GM23338 (cell line): Measurements from ENCODE around the gene CPO. TPM values are rescaled to one million over a fixed set of nuclear protein-coding genes. Genes with fewer than 3 reads are reported as not detected.

Experiments
- ATAC-seq: fragments of 200-7000 bp; cut with Tn5 transposase; 3 replicates; pipeline ENCODE4 v1.9.1; 2020
- DNase-seq: peaks from one replicate; pipeline ENCODE4 v3.0.0-alpha.2; 2015; ENCODE audit warnings: low spot score
- H2AFZ ChIP-seq: fragments of 200-600 bp; sonication (generic); 2 replicates; pipeline ENCODE4 v1.8.0; 2016; ENCODE audit warnings: antibody characterized with exemption, mild to moderate bottlenecking, moderate library complexity
- H3F3A ChIP-seq: fragments of 200-600 bp; sonication (generic); replicated peaks from 2 replicates; pipeline ENCODE4 v1.8.0; 2017; ENCODE audit warnings: antibody characterized with exemption, mixed run types, low read depth
- H3K27ac ChIP-seq: fragments of 200-600 bp; sonication (generic); 2 replicates; pipeline ENCODE4 v1.6.1; 2016; ENCODE audit warnings: low read depth
- H3K27me3 ChIP-seq: fragments of 200-600 bp; sonication (generic); 2 replicates; pipeline ENCODE4 v1.8.0; 2016; ENCODE audit warnings: mild to moderate bottlenecking, mixed run types, moderate library complexity; ENCODE audit not compliant: insufficient read depth
- H3K36me3 ChIP-seq: fragments of 200-600 bp; sonication (generic); 2 replicates; pipeline ENCODE4 v1.8.0; 2016; ENCODE audit warnings: mild to moderate bottlenecking; ENCODE audit not compliant: insufficient read depth
- H3K4me1 ChIP-seq: fragments of 200-600 bp; sonication (generic); 2 replicates; pipeline ENCODE4 v1.8.0; 2016; ENCODE audit warnings: mild to moderate bottlenecking, moderate library complexity; ENCODE audit not compliant: insufficient read depth
- H3K4me2 ChIP-seq: fragments of 200-600 bp; sonication (generic); 2 replicates; pipeline ENCODE4 v1.7.1; 2017; ENCODE audit warnings: mixed run types
- H3K4me3 ChIP-seq: fragments of 200-600 bp; sonication (generic); 2 replicates; pipeline ENCODE4 v1.6.1; 2016; ENCODE audit warnings: mixed run types
- H3K79me2 ChIP-seq: fragments of 200-600 bp; sonication (generic); replicated peaks from 2 replicates; pipeline ENCODE4 v1.8.0; 2017; ENCODE audit warnings: mild to moderate bottlenecking; ENCODE audit not compliant: insufficient read depth
- H3K9me2 ChIP-seq: fragments of 200-600 bp; sonication (generic); 2 replicates; pipeline ENCODE4 v1.8.0; 2017; ENCODE audit not compliant: insufficient read depth
- H4K20me1 ChIP-seq: fragments of 200-600 bp; sonication (generic); replicated peaks from 2 replicates; pipeline ENCODE4 v1.8.0; 2017; ENCODE audit warnings: mild to moderate bottlenecking; ENCODE audit not compliant: insufficient read depth
- H3K27ac Mint-ChIP-seq: 2 replicates; pipeline ENCODE4 v1.8.0; 2020; ENCODE audit warnings: inconsistent platforms, mild to moderate bottlenecking, moderate library complexity, mixed read lengths
- H3K27me3 Mint-ChIP-seq: 3 replicates; pipeline ENCODE4 v1.8.0; 2022; ENCODE audit warnings: low read depth, mild to moderate bottlenecking, moderate library complexity, mixed read lengths, inconsistent platforms; ENCODE audit not compliant: insufficient read depth, poor library complexity
- H3K36me3 Mint-ChIP-seq: 3 replicates; pipeline ENCODE4 v1.8.0; 2021; ENCODE audit warnings: low read depth, mild to moderate bottlenecking, inconsistent platforms, moderate library complexity, mixed read lengths
- H3K4me1 Mint-ChIP-seq: 3 replicates; pipeline ENCODE4 v1.8.0; 2020; ENCODE audit warnings: mild to moderate bottlenecking, inconsistent platforms, mixed read lengths
- H3K4me3 Mint-ChIP-seq: 3 replicates; pipeline ENCODE4 v1.8.0; 2021; ENCODE audit warnings: moderate library complexity, mild to moderate bottlenecking, inconsistent platforms, mixed read lengths
- H3K9me3 Mint-ChIP-seq: 3 replicates; pipeline ENCODE4 v1.8.0; 2020; ENCODE audit warnings: moderate library complexity, mild to moderate bottlenecking, inconsistent platforms, mixed read lengths
- CREB1 ChIP-seq: fragments of 250-450 bp; sonication (Bioruptor Pico); IDR thresholded peaks from 2 replicates; pipeline ENCODE4 v1.5.0; 2020; ENCODE audit warnings: low read depth, mild to moderate bottlenecking, moderate library complexity
- CTCF ChIP-seq, 2 experiments: fragments of 200-600 bp in 1 of 2; sonication (generic) in 1 of 2; conservative IDR thresholded peaks; 2 replicates each; pipeline versions ENCODE4 v1.5.1 to v1.6.1; 2016 to 2017; ENCODE audit warnings: antibody characterized with exemption in 2 of 2, low read depth in 2 of 2, mild to moderate bottlenecking in 2 of 2, moderate library complexity in 1 of 2
- ETS1 ChIP-seq: IDR thresholded peaks from 2 replicates; pipeline ENCODE4 v1.6.1; 2016; ENCODE audit warnings: antibody characterized with exemption
- EZH2 ChIP-seq: fragments of 200-600 bp; sonication (generic); IDR thresholded peaks from one replicate; pipeline ENCODE4 v1.8.0; 2017; ENCODE audit warnings: antibody characterized with exemption, mild to moderate bottlenecking, low read depth; ENCODE audit not compliant: unreplicated experiment
- EZH2phosphoT487 ChIP-seq: fragments of 200-600 bp; sonication (generic); IDR thresholded peaks from one replicate; pipeline ENCODE4 v1.8.1; 2018; ENCODE audit warnings: antibody characterized with exemption; ENCODE audit not compliant: unreplicated experiment
- JUNB ChIP-seq: IDR thresholded peaks from one replicate; pipeline ENCODE4 v1.6.1; 2016; ENCODE audit warnings: antibody characterized with exemption; ENCODE audit not compliant: unreplicated experiment
- NANOG ChIP-seq: IDR thresholded peaks from 2 replicates; pipeline ENCODE4 v1.6.1; 2016; ENCODE audit warnings: antibody characterized with exemption, borderline replicate concordance
- POLR2AphosphoS5 ChIP-seq: IDR thresholded peaks from 2 replicates; pipeline ENCODE4 v1.6.1; 2016; ENCODE audit warnings: antibody characterized with exemption, low read depth
- REST ChIP-seq: IDR thresholded peaks from one replicate; pipeline ENCODE4 v1.6.1; 2018; ENCODE audit warnings: antibody characterized with exemption; ENCODE audit not compliant: unreplicated experiment
- STAT1 ChIP-seq: IDR thresholded peaks from one replicate; pipeline ENCODE4 v1.6.1; 2016; ENCODE audit warnings: antibody characterized with exemption; ENCODE audit not compliant: unreplicated experiment
- ZNF114 ChIP-seq: fragments of 250-450 bp; sonication (Bioruptor Pico); IDR thresholded peaks from 2 replicates; pipeline ENCODE4 v1.5.0; 2020; ENCODE audit warnings: mild to moderate bottlenecking, moderate library complexity
- ZNF331 ChIP-seq: fragments of 250-450 bp; sonication (Bioruptor Pico); IDR thresholded peaks from 2 replicates; pipeline ENCODE4 v1.5.0; 2020; ENCODE audit warnings: low read depth, mild to moderate bottlenecking, moderate library complexity
- polyA plus RNA-seq: library from polyadenylated mRNA; unstranded; fragments of >200 nt; fragmentation: Nextera tagmentation; extraction: Ambion mirVana; gene quantifications from 2 replicates; pipeline ENCODE4 v1.2.1, GENCODE V29; 2016
- total RNA-seq: library from RNA; depleted of rRNA; stranded (reverse); fragments of >200 nt; shearing (Covaris generic); gene quantifications from 2 replicates; pipeline ENCODE4 v1.2.3, GENCODE V29; 2014
- TF ChIP-seq, protein P1 (sequence below): fragments of 250-450 bp; sonication (Bioruptor Pico); IDR thresholded peaks from 2 replicates; pipeline ENCODE4 v1.5.0; 2020; ENCODE audit warnings: mild to moderate bottlenecking, moderate library complexity

The CPO gene
- total and polyA plus RNA-seq, 2 experiments from 2014 or later: 0.91 to 0.94 TPM

DNA sequence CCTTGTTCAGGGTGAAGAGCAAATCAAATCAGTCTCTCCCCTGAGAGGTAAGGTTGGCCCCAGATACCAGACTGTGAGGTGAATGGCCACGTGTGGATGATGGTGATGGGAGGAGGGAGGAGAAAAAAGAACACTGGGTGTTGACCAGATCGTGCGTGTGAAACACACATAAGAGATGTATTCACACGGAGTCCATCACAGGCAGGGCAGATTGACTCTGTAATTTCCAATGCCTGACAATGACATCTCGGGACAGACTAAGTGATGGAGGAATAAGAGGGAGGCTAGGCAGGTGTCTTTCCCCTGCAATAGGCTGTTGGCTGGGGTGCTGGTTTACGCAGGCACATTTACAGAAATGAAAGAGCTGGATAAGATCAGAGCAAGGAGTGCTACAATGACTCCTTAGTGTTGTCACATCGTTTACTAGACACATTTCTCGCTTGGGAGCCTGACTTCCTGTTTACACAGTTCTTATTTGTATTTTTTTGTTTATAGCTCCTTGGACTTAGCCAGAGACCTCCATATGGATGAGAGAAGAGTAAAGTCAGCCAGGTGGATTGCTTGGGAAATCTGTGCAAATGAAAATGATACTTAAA is 43.1 kb downstream of the CPO start:
- peak; percentile 12; the same call in 1 of the 3 replicates for ATAC-seq
- Histone ChIP-seq H3F3A (no peaks in the 10 kb centered on the region), H3K4me3 (no peak overlapping the region), H3K4me2 (0 out of 2 replicates have a peak overlapping the region, but pooled peaks have one; percentile 67), H3K36me3 (no peaks in the 10 kb centered on the region), H3K4me1 (peaks cover 31% of the 10 kb centered on the region), H3K79me2 (no peaks in the 10 kb centered on the region), H3K27ac (no peak overlapping the region; the same call in 1 of the 2 replicates), H2AFZ (peak overlapping the region; percentile 45; the same call in 1 of the 2 replicates), H3K9me2 (no peaks in the 10 kb centered on the region), H4K20me1 (no peaks in the 10 kb centered on the region), H3K27me3 (no peaks in the 10 kb centered on the region)
- no peaks in the 10 kb centered on the region for H3K36me3 Mint-ChIP-seq
- DNase-seq: no peak
- no peak for TF ChIP-seq EZH2
- no peak for TF ChIP-seq ZNF114 (CRISPR knock-in tag)
- TF ChIP-seq EZH2phosphoT487: no peak
- no peak for TF ChIP-seq POLR2AphosphoS5
- TF ChIP-seq ZNF331 (CRISPR knock-in tag): no peak
- no peak for TF ChIP-seq REST
- TF ChIP-seq ETS1: no peak
- TF ChIP-seq, protein P1, sequence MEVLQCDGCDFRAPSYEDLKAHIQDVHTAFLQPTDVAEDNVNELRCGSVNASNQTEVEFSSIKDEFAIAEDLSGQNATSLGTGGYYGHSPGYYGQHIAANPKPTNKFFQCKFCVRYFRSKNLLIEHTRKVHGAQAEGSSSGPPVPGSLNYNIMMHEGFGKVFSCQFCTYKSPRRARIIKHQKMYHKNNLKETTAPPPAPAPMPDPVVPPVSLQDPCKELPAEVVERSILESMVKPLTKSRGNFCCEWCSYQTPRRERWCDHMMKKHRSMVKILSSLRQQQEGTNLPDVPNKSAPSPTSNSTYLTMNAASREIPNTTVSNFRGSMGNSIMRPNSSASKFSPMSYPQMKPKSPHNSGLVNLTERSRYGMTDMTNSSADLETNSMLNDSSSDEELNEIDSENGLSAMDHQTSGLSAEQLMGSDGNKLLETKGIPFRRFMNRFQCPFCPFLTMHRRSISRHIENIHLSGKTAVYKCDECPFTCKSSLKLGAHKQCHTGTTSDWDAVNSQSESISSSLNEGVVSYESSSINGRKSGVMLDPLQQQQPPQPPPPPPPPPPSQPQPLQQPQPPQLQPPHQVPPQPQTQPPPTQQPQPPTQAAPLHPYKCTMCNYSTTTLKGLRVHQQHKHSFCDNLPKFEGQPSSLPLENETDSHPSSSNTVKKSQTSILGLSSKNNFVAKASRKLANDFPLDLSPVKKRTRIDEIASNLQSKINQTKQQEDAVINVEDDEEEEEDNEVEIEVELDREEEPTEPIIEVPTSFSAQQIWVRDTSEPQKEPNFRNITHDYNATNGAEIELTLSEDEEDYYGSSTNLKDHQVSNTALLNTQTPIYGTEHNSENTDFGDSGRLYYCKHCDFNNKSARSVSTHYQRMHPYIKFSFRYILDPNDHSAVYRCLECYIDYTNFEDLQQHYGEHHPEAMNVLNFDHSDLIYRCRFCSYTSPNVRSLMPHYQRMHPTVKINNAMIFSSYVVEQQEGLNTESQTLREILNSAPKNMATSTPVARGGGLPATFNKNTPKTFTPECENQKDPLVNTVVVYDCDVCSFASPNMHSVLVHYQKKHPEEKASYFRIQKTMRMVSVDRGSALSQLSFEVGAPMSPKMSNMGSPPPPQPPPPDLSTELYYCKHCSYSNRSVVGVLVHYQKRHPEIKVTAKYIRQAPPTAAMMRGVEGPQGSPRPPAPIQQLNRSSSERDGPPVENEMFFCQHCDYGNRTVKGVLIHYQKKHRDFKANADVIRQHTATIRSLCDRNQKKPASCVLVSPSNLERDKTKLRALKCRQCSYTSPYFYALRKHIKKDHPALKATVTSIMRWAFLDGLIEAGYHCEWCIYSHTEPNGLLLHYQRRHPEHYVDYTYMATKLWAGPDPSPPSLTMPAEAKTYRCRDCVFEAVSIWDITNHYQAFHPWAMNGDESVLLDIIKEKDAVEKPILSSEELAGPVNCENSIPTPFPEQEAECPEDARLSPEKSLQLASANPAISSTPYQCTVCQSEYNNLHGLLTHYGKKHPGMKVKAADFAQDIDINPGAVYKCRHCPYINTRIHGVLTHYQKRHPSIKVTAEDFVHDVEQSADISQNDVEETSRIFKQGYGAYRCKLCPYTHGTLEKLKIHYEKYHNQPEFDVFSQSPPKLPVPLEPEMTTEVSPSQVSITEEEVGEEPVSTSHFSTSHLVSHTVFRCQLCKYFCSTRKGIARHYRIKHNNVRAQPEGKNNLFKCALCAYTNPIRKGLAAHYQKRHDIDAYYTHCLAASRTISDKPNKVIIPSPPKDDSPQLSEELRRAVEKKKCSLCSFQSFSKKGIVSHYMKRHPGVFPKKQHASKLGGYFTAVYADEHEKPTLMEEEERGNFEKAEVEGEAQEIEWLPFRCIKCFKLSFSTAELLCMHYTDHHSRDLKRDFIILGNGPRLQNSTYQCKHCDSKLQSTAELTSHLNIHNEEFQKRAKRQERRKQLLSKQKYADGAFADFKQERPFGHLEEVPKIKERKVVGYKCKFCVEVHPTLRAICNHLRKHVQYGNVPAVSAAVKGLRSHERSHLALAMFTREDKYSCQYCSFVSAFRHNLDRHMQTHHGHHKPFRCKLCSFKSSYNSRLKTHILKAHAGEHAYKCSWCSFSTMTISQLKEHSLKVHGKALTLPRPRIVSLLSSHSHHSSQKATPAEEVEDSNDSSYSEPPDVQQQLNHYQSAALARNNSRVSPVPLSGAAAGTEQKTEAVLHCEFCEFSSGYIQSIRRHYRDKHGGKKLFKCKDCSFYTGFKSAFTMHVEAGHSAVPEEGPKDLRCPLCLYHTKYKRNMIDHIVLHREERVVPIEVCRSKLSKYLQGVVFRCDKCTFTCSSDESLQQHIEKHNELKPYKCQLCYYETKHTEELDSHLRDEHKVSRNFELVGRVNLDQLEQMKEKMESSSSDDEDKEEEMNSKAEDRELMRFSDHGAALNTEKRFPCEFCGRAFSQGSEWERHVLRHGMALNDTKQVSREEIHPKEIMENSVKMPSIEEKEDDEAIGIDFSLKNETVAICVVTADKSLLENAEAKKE (CRISPR knock-in tag): no peak
- TF ChIP-seq CREB1 (CRISPR knock-in tag): no peak
- TF ChIP-seq JUNB: no peak
- no peak for TF ChIP-seq STAT1
- no peak for TF ChIP-seq NANOG
- no peak for TF ChIP-seq CTCF (conservative IDR thresholded peaks at IDR 0.05; ENCODE audit: low read depth in 2 of 2)
- H3K4me3 Mint-ChIP-seq: no peak overlapping the region
- H3K4me1 Mint-ChIP-seq: peaks cover 29% of the 10 kb centered on the region
- no peaks in the 10 kb centered on the region for H3K9me3 Mint-ChIP-seq
- no peaks in the 10 kb centered on the region for H3K27me3 Mint-ChIP-seq
- H3K27ac Mint-ChIP-seq: peak overlapping the region; percentile 11; the same call in 1 of the 2 replicates
